ENCODE results near the gene MN1. TPM values are rescaled to one million over a fixed set of nuclear protein-coding genes. Genes with fewer than 3 reads are reported as not detected.

Gene MN1
- total RNA-seq, 2 donors from 2014 or later, result 1.0 to 5.6 TPM

GRCh38 chr22:27705408-27706080, 96.0 kb downstream of the MN1 start:
- 49 to 53% methylated on average over 11 to 12 of the region's 12 CpGs for WGBS, 2 donors
- Histone ChIP-seq H3K27me3 (no peaks in the 10 kb centered on the region), H3K4me1 (no peaks in the 10 kb centered on the region), H3K4me3 (no peak overlapping the region), H3K36me3 (replicated peaks in 1 of 2; ENCODE audit: insufficient read depth in 1 of 2, low read depth in 2 of 2) (no peaks in the 10 kb centered on the region), H3K9me3 (no peaks in the 10 kb centered on the region), H3K27ac (no peak overlapping the region)
- intact Hi-C loops (cut with DNase I), result no loop called here
- TF ChIP-seq, protein P1, sequence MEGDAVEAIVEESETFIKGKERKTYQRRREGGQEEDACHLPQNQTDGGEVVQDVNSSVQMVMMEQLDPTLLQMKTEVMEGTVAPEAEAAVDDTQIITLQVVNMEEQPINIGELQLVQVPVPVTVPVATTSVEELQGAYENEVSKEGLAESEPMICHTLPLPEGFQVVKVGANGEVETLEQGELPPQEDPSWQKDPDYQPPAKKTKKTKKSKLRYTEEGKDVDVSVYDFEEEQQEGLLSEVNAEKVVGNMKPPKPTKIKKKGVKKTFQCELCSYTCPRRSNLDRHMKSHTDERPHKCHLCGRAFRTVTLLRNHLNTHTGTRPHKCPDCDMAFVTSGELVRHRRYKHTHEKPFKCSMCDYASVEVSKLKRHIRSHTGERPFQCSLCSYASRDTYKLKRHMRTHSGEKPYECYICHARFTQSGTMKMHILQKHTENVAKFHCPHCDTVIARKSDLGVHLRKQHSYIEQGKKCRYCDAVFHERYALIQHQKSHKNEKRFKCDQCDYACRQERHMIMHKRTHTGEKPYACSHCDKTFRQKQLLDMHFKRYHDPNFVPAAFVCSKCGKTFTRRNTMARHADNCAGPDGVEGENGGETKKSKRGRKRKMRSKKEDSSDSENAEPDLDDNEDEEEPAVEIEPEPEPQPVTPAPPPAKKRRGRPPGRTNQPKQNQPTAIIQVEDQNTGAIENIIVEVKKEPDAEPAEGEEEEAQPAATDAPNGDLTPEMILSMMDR (IDR thresholded peaks at IDR 0.05), result no peak
- TF ChIP-seq POLR2A (IDR thresholded peaks at IDR 0.05), result no peak
- ATAC-seq, result no peak
- DNase-seq, result no peak

- no peaks in the 10 kb centered on the region for H3K4me1 ChIP-seq
- no peaks in the 10 kb centered on the region for H3K27me3 ChIP-seq
- ATAC-seq, result no peak
- H3K4me3 ChIP-seq, result no peak overlapping the region
- TF ChIP-seq, protein P1 (IDR thresholded peaks at IDR 0.05), result no peak
- no peaks in the 10 kb centered on the region for H3K36me3 ChIP-seq (replicated peaks in 1 of 2; ENCODE audit: insufficient read depth in 1 of 2, low read depth in 2 of 2)
- no peaks in the 10 kb centered on the region for H3K9me3 ChIP-seq
- WGBS, 2 donors, result 93 to 100% methylated on average over 4 to 6 of the region's 6 CpGs
- no peak for DNase-seq
- intact Hi-C loops (cut with DNase I), result no loop called here
- no peak overlapping the region for H3K27ac ChIP-seq
These were observed 97.0 kb downstream of the MN1 start for GRCh38 chr22:27704581-27704980.

DNA sequence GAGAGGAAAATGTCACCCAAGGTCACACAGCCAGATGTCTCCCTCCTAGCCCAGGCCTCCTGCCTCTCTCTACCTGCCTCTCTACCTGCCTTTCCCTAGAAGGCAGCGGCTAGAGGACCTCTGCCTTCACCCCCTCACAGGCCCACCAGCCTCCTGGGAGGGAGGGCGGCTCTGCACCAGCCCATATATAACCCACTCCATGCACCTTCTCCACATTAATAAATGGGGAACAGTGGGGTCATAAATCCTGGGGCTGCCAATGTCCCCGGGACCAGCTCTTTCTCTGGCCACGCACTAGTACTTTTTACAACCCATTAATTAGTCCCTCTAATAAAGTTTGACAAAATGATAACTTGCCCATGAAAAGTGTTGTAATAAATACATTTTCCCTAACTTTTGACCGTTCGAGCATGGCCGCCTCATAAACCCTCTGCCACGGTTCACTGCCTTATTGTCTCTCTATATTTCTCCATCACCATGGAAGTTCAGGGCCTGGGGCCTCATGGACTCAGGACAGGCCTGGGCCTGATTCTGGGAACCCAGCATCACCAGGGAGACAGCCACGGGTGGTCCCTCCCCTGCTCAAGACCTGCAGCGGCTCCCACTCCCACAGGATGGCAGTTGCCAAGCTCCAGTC, 102.1 kb downstream of the MN1 start:
- intact Hi-C loops (cut with DNase I), result no loop called here

GRCh38 chr22:27698813-27699212, 102.7 kb downstream of the MN1 start:
- no peak overlapping the region for H3K4me3 ChIP-seq
- no peaks in the 10 kb centered on the region for H3K36me3 ChIP-seq (replicated peaks in 1 of 2; ENCODE audit: insufficient read depth in 1 of 2, low read depth in 2 of 2)
- no peak for ATAC-seq
- intact Hi-C loops (cut with DNase I), result no loop called here
- H3K27ac ChIP-seq, result no peak overlapping the region
- no peak for DNase-seq
- no peaks in the 10 kb centered on the region for H3K9me3 ChIP-seq
- TF ChIP-seq POLR2A (IDR thresholded peaks at IDR 0.05), result no peak
- TF ChIP-seq, protein P1 (IDR thresholded peaks at IDR 0.05), result no peak
- no peaks in the 10 kb centered on the region for H3K4me1 ChIP-seq
- no peaks in the 10 kb centered on the region for H3K27me3 ChIP-seq
- 59 to 66% methylated on average over 5 of the region's 5 CpGs for WGBS, 2 donors

More for the DNA sequence above, 102.1 kb downstream of the MN1 start:
- H3K4me1 ChIP-seq, result no peaks in the 10 kb centered on the region
- H3K4me3 ChIP-seq, result no peak overlapping the region
- no peak for TF ChIP-seq POLR2A (IDR thresholded peaks at IDR 0.05)
- ATAC-seq, result no peak
- 62 to 77% methylated on average over 10 of the region's 10 CpGs for WGBS, 2 donors
- H3K27ac ChIP-seq, result no peak overlapping the region
- no peaks in the 10 kb centered on the region for H3K27me3 ChIP-seq
- no peak for DNase-seq
- no peaks in the 10 kb centered on the region for H3K9me3 ChIP-seq
- no peaks in the 10 kb centered on the region for H3K36me3 ChIP-seq (replicated peaks in 1 of 2; ENCODE audit: insufficient read depth in 1 of 2, low read depth in 2 of 2)

Other genes with a start within 250 kb of the MN1 start
- 10 to 100 TPM; 21.3 to 39.6 TPM for gene PITPNB, start 117.5 kb upstream of the MN1 start, total RNA-seq